Heart right ventricle (tissue), 16 donors: ENCODE data around the gene ADCY7. TPM values are rescaled to one million over a fixed set of nuclear protein-coding genes. Genes with fewer than 3 reads are reported as not detected.

Experiments
- ATAC-seq, 8 donors: fragments of 200-7000 bp; cut with Tn5 transposase; one replicate each; pipeline ENCODE4 v1.9.1; 2020; ENCODE audit warnings: mild to moderate bottlenecking in 8 of 8, moderate library complexity in 8 of 8, moderate number of reproducible peaks in 1 of 8
- DNase-seq, 2 donors: peaks; one replicate each; pipeline ENCODE4 v3.0.0-alpha.2; 2020
- H3K27ac ChIP-seq, 10 donors: fragments of 200-600 bp; sonication (generic) in 2 of 10; one replicate each; pipeline versions ENCODE4 v1.5.0 to v1.8.0; 2020 to 2022; ENCODE audit warnings: mild to moderate bottlenecking in 3 of 10
- H3K27me3 ChIP-seq, 7 donors: fragments of 200-600 bp; one replicate each; pipeline ENCODE4 v1.8.0; 2021 to 2022; ENCODE audit warnings: mild to moderate bottlenecking in 2 of 7
- H3K36me3 ChIP-seq, 9 donors: fragments of 200-600 bp; sonication (generic) in 1 of 9; one replicate each; pipeline versions ENCODE4 v1.5.0 to v1.8.0; 2020 to 2022; ENCODE audit warnings: mild to moderate bottlenecking in 2 of 9
- H3K4me1 ChIP-seq, 9 donors: fragments of 200-600 bp; sonication (generic) in 1 of 9; one replicate each; pipeline versions ENCODE4 v1.5.0 to v1.8.0; 2020 to 2022; ENCODE audit warnings: mild to moderate bottlenecking in 4 of 9
- H3K4me3 ChIP-seq, 10 donors: fragments of 200-600 bp; sonication (generic) in 2 of 10; one replicate each; pipeline versions ENCODE4 v1.5.0 to v1.8.0; 2020 to 2022; ENCODE audit warnings: mild to moderate bottlenecking in 7 of 10, moderate library complexity in 2 of 10
- H3K9me3 ChIP-seq, 11 donors: fragments of 200-600 bp in 10 of 11; sonication (generic) in 2 of 11; one replicate each; pipeline versions ENCODE4 v1.5.0 to v1.8.0; 2013 to 2022; ENCODE audit warnings: mild to moderate bottlenecking in 2 of 11, control low read depth in 1 of 11, moderate library complexity in 1 of 11
- WGBS, 2 donors: extraction: QIAGEN DNeasy Blood & Tissue Kit; methylation state at CpG; one replicate each; pipeline ENCODE4 v1.1.7; 2013; ENCODE audit warnings: inconsistent platforms in 1 of 2; 5-methylcytosine and 5-hydroxymethylcytosine counted together
- intact Hi-C, 10 donors: fragments of 100-400 bp; cut with DNase I; formaldehyde crosslinking; loops; one replicate each; pipeline versions ENCODE4 v1.11.1 to v1.14.2; 2022
- polyA plus RNA-seq, 2 donors: library from polyadenylated mRNA; stranded (reverse); fragments of 200-250 nt; gene quantifications; one replicate each; pipeline ENCODE4 v1.2.3, GENCODE V29; 2013
- total RNA-seq, 10 donors: library from RNA; stranded (reverse); fragmentation: NEBNext Ultra II Directional in 3 of 10; extraction: Animal tissue kit (Norgen Biotek cat#: 25700) in 3 of 10; gene quantifications; one replicate each; pipeline versions ENCODE4 v1.2.1 to v1.2.4, GENCODE V29; 2021 to 2023
- TF ChIP-seq, protein P1 (sequence below), 9 donors: fragments of 200-600 bp; sonication (generic) in 2 of 9; IDR thresholded peaks; one replicate each; pipeline versions ENCODE4 v1.5.0 to v1.8.0; 2021 to 2022; ENCODE audit warnings: antibody characterized with exemption in 9 of 9, mild to moderate bottlenecking in 5 of 9, moderate library complexity in 1 of 9
- donor health status: Arrhythmogenic right ventricular cardiomyopathy.
- donor health status: ischemic (EF 13 %, LVEDD 7.1; RV severe dilation, severe dysfunction).
- donor health status: healthy with polysubstance abuse.
- donor health status: DM: no; HTN: yes; CAD: no.
- donor health status: DM: no; HTN: no; CAD: no.
- donor health status: ischemic (EF 25% LVEDD 6.9; RV normal size, moderate dysfunction).
- donor health status: ischemic (EF 25% LVEDD 5.7; RV mildly dilated, moderate dysfunction).
- donor health status: healthy.
- donor health status: DM: yes; HTN: yes; CAD: no.
- donor health status: Ischemic cardiomyopathy.
- donor health status: ischemic (EF 35%, LVEDD 5.7; RV mildly dilated, moderate dysfunction).
- donor health status: nonischemic (EF 11% LVEDD 7.7; RV severe dilation, severe dysfunction).
- donor health status: DM: yes; HTN: yes; CAD: no.
- donor health status: PGD.
- donor health status: ischemic (EF 29% LVEDD 5.4; RV normal size, mild dysfunction).
- donor health status: nonischemic (EF 23%, LVEDD 6.1; RV moderate dilation, normal function).

The ADCY7 gene
- total and polyA plus RNA-seq, 12 donors, result 2.2 to 25.5 (median 4.7) TPM

DNA sequence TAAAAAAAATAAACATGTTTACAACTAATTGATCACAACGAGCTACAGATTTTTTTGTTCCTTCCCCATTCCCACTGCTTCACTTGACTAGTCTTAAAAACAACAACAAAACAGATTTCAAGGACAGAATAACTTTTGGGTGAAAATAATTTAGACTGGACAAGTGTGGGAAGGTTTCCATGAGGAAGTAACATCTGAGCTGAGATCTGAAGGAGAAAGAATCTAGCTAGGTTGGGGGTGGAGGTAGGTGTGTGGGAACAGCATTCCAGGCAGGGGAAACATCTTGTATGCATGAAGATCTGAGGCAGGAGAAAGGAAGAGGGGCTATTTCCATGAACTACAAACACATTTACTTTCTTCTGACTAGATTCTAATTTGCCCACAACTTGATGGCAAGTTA lies 93.3 kb downstream of the ADCY7 start:
- H3K36me3 ChIP-seq, result peaks cover 0 to 79% (median 10%) of the 10 kb centered on the region in 9 donors
- peaks cover 5 to 27% (median 18%) of the 10 kb centered on the region in 9 donors for H3K4me1 ChIP-seq
- TF ChIP-seq, protein P1, sequence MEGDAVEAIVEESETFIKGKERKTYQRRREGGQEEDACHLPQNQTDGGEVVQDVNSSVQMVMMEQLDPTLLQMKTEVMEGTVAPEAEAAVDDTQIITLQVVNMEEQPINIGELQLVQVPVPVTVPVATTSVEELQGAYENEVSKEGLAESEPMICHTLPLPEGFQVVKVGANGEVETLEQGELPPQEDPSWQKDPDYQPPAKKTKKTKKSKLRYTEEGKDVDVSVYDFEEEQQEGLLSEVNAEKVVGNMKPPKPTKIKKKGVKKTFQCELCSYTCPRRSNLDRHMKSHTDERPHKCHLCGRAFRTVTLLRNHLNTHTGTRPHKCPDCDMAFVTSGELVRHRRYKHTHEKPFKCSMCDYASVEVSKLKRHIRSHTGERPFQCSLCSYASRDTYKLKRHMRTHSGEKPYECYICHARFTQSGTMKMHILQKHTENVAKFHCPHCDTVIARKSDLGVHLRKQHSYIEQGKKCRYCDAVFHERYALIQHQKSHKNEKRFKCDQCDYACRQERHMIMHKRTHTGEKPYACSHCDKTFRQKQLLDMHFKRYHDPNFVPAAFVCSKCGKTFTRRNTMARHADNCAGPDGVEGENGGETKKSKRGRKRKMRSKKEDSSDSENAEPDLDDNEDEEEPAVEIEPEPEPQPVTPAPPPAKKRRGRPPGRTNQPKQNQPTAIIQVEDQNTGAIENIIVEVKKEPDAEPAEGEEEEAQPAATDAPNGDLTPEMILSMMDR (IDR thresholded peaks at IDR 0.05), result no peak
- no peak for DNase-seq
- no peak overlapping the region for H3K27ac ChIP-seq
- peaks cover 0 to 7% (median 0%) of the 10 kb centered on the region in 11 donors for H3K9me3 ChIP-seq
- 60 to 74% methylated on average over 1 of the region's 1 CpG for WGBS, 2 donors
- ATAC-seq, result no peak
- intact Hi-C loops, result loop anchor here in 7 of 10 donors (5.0 to 10.0 kb wide), 5 partner anchors 125 to 445 kb away; partner anchors contain the start of gene CNEP1R1 (in 3 of the 7)
- no peak overlapping the region for H3K4me3 ChIP-seq
- H3K27me3 ChIP-seq, result no peaks in the 10 kb centered on the region

DNA sequence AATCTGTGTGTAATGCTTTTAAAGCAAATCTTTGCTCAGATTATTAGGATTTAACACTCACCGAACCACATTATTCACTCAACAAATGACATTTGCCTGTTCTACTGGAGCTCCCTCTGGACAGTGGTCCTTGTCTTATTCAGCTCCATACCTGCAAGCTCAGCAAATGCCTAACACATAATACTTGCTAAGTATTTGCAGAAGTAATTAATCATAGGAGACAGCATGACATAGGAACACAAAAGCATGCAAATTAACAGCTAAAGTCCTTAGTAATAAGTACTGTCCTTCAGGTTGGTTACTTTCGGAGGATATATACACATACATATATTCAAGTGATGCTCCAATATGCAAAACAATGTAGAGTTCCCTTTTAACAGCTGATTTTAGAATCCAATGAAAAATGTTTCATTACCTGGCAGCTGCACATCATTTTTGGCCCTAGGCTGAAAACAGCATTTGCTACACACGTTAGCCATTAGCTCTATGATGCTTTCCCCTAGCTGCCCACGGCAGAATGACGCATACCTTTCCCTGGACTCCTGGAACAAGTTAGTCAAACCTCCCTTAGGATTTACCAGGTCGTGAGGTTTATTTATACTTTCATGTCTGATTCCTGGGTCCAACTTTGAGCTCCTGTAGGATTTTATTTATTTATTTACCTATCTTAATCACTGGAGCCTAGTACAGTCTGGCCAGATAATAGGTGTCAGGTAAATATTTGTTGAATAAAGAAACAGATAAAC lies 93.9 kb downstream of the ADCY7 start:
- H3K27ac ChIP-seq, result peak overlapping the region in 1 of 10 donors; percentile 23

DNA sequence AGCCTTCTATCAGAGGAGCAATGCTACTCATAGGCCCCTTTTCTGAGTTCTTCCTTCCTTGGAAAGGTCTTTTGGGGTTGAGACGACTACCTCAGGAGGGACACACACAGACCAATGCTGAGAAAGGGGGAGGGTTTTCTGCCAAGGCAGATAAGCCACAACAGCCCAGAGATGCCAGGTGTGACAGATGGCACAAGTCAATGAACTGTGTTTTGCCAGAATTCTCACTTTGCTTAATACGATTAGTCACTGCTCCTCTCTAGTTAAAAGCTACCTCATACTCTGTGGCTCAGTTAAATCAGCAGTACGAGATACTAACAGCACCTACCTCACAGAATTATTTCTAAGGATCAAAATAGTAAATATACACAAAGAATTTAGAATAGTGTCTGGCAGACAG lies 94.4 kb downstream of the ADCY7 start:
- Histone ChIP-seq H3K36me3 (peaks cover 0 to 88% (median 18%) of the 10 kb centered on the region in 9 donors), H3K4me3 (no peak overlapping the region), H3K27me3 (no peaks in the 10 kb centered on the region), H3K9me3 (no peaks in the 10 kb centered on the region), H3K4me1 (peaks cover 5 to 38% (median 27%) of the 10 kb centered on the region in 9 donors), H3K27ac (peak overlapping the region in 2 of 10 donors; percentile 12 to 23)
- peak in 1 of 8 donors; percentile 57 for ATAC-seq
- no peak for DNase-seq
- TF ChIP-seq, protein P1 (IDR thresholded peaks at IDR 0.05), result no peak
- intact Hi-C loops, result loop anchor here in 2 of 10 donors (10.0 kb wide), 2 partner anchors 336 to 444 kb away; partner anchors contain the start of gene CNEP1R1 (in 1 of the 2)
- 44 to 50% methylated on average over 3 of the region's 3 CpGs for WGBS, 2 donors

More for the DNA sequence above, 93.9 kb downstream of the ADCY7 start:
- Histone ChIP-seq H3K9me3 (peaks cover 0 to 4% (median 0%) of the 10 kb centered on the region in 11 donors), H3K36me3 (peaks cover 0 to 85% (median 14%) of the 10 kb centered on the region in 9 donors), H3K4me3 (no peak overlapping the region), H3K4me1 (peaks cover 5 to 32% (median 21%) of the 10 kb centered on the region in 9 donors), H3K27me3 (no peaks in the 10 kb centered on the region)
- TF ChIP-seq, protein P1 (IDR thresholded peaks at IDR 0.05), result no peak
- DNase-seq (no peak), ATAC-seq (peak in 2 of 8 donors; percentile 52 to 60)
- WGBS, 2 donors, result 64 to 65% methylated on average over 6 of the region's 6 CpGs
- intact Hi-C loops, result loop anchor here in 2 of 10 donors (10.0 kb wide), 2 partner anchors 335 to 445 kb away; partner anchors contain the start of gene CNEP1R1 (in 1 of the 2)

DNA sequence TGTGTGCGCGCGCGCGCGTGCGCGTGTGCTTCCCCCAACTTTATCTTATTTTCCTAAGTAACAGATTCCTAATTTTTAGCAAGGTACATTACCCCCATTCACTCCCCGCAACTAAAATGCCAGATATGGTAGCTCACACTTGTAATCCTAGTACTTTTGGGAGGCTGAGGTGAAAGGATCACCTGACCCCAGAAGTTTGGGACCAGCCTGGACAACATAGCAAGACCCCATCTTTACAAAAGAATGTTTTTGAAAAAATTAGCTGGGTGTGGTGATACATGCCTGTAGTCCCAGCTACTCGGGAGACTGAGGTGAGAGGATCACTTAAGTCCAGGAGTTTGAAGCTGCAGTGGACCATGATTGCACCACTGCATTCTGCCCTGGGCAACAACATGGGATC lies 97.3 kb downstream of the ADCY7 start:
- ATAC-seq, result no peak

More for the DNA sequence above, 97.3 kb downstream of the ADCY7 start:
- H3K4me3 ChIP-seq, result no peak overlapping the region
- no peaks in the 10 kb centered on the region for H3K27me3 ChIP-seq
- intact Hi-C loops, result loop anchor here in 2 of 10 donors (10.0 kb wide), 2 partner anchors 339 to 441 kb away; partner anchors contain the start of gene CNEP1R1 (in 1 of the 2)
- TF ChIP-seq, protein P1 (IDR thresholded peaks at IDR 0.05), result no peak
- peaks cover 11 to 61% (median 49%) of the 10 kb centered on the region in 9 donors for H3K4me1 ChIP-seq
- no peaks in the 10 kb centered on the region for H3K9me3 ChIP-seq
- H3K27ac ChIP-seq, result no peak overlapping the region
- H3K36me3 ChIP-seq, result peaks cover 0 to 83% (median 18%) of the 10 kb centered on the region in 9 donors
- no peak for DNase-seq
- WGBS, 2 donors, result 82 to 91% methylated on average over 10 of the region's 10 CpGs
